SU-DHL-6 (cell line): ENCODE data around the gene KAT2B.

ENCODE experiments used
- EZH2phosphoT487 ChIP-seq: fragments of 200-600 bp; sonication (generic), shearing (Covaris generic); conservative IDR thresholded peaks from 2 replicates; pipeline ENCODE4 v1.6.1; 2018; ENCODE audit warnings: mild to moderate bottlenecking, antibody characterized with exemption, low read length, moderate library complexity, mixed read lengths
- TF ChIP-seq, protein P1 (sequence below): fragments of 200-600 bp; sonication (generic); IDR thresholded peaks from one replicate; pipeline ENCODE4 v1.5.1; 2017; ENCODE audit warnings: antibody characterized with exemption, mild to moderate bottlenecking, low read length, moderate library complexity; ENCODE audit not compliant: insufficient read depth, poor library complexity, severe bottlenecking

GRCh38 chr3:20101041-20101440, 60.8 kb downstream of the KAT2B start:
- TF ChIP-seq, protein P1, sequence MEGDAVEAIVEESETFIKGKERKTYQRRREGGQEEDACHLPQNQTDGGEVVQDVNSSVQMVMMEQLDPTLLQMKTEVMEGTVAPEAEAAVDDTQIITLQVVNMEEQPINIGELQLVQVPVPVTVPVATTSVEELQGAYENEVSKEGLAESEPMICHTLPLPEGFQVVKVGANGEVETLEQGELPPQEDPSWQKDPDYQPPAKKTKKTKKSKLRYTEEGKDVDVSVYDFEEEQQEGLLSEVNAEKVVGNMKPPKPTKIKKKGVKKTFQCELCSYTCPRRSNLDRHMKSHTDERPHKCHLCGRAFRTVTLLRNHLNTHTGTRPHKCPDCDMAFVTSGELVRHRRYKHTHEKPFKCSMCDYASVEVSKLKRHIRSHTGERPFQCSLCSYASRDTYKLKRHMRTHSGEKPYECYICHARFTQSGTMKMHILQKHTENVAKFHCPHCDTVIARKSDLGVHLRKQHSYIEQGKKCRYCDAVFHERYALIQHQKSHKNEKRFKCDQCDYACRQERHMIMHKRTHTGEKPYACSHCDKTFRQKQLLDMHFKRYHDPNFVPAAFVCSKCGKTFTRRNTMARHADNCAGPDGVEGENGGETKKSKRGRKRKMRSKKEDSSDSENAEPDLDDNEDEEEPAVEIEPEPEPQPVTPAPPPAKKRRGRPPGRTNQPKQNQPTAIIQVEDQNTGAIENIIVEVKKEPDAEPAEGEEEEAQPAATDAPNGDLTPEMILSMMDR: no peak
- no peak for TF ChIP-seq EZH2phosphoT487
